DMS 273 treated with DMSO at 0.1 percent for 48 hours (cell line): ENCODE results near the gene GPN2.
"Not testable (repeated sequence)": the region's sequence is repeated elsewhere in the genome, so short reads cannot be mapped to it uniquely, and the experiment has no call there.

ENCODE experiments used
- DNase-seq: peaks from one replicate; lab custom pipeline; 2025; lab: John Stamatoyannopoulos, UW

GPN2 gene

DNA sequence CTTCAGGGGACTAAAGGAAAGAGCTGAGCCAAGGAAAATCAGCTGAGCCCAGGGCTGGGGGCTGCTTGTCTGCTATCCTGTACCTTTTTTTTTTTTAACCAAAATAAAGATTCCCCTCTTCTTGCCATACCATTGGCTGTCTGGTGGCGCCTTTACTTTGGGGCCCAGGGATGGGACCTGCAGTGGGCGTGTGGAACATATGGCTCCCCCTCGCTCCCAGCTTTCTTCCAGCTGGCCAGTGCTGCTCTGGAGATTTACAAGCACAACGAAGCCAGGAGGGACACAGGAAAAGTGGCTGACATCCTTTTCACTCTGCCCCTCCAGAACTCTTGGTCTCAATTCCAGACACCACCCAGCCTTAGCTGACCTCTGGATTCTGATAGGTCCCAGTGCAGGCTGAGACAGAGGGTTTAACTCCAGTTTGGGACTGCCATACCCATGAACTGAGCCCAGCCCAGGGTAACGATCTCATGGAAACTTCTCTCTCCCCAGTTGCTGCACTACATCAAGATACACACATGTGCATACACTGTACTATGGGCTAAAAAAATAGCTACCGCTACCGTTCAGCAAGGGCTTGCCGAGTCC, 32.5 kb downstream of the GPN2 start:
- peak; percentile 45 for DNase-seq

DNA sequence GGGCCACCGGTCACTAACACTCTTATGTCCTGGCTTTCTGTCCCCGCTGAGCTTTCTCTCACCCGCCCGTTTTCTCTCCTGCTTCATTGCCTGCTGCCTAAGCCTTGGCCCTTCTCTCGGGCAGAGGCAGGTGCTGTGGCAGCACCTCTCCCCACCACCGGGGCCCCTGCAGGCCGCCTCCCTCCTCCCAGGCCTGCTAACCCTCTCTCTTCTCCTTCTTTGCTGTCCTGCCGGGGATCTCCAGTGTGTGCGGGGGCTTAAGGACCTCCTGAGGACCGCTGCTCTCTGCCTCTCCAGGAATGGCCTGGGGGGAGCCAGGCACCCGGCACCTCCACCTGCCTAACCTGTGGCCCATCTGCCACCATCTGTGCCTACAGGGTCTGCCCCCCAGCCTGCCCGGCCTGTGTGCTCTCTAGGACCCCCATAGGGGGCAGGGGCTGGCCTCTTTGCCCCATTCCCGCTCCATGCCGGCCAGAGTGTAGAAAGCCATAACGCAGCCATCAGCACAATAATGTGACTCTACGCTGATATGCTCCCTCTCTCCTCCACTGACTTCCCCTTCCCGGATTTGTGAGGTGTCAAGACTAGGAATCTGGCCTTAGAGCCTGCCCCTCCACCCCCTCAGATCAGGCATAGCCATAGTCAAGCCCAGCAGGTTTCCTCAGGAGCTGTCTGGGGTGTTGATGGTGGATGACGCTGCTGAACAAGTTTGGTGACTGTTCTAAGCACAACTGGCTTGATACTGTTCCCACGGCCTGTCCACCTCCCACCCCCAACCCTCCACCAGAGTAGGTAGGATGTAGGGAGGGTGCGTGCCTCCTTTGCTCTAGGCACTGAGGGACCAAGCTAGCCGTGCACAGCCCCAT, 33.2 kb downstream of the GPN2 start:
- no peak for DNase-seq

DNA sequence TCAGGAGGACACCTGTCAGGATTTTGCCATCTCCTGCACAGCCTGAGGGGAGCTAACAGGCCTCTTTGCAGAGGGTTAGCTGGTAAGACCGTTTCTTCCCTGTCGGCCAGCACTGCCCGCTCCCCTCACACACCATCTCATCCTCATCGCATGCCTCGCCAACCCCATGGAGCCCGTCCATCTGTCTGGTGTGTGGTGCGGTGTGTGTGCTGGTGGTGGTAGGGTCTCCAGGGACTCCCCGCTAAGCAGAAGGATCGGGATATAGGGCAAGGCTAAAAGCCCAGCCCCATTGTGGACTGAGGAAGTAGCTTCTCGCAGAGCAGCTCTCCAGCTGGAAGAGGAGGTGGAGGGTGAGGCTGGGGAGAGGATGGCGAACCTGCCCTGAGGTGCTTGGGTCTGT, 33.9 kb downstream of the GPN2 start:
- DNase-seq, result no peak

DNA sequence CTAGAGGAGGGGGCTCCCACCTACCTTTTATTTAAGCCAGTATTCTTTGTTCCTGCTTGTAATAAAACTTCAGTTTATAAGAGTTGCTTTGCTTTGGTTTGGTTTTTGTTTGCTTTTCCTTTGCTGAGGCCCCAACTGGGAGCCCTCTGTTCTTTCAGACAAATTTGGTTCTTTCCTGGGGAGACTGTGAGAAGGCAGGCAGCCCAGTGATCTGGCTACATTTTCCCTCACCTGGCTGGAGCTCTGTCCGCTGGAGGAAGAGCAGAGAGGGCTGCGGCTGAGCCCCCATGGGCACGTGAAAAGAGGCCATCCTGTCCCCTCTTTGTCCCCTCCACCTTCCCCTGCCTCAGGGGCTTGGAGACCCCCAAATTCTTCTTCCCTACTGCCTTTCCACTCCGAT, 34.4 kb downstream of the GPN2 start:
- no peak for DNase-seq

DNA sequence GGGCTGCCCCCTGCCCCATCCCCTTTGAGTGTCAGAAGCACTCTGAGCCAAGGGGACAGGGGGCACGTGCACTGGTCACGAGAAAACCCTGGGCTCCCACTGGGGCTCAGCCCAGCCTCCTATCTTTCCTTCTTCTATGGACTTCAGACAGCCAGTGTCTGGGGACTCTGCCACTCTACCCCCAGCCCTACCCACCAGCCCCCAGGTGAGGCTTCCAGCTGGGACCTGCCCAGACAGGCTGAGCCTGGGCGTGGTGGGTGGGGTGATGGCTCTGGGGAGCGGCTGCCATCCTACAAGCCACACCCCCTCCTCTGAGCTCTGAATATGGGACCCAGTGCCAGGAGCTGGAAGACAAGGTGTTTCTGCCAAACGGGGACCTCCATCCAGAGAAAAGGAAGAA, 35.2 kb downstream of the GPN2 start:
- no peak for DNase-seq

DNA sequence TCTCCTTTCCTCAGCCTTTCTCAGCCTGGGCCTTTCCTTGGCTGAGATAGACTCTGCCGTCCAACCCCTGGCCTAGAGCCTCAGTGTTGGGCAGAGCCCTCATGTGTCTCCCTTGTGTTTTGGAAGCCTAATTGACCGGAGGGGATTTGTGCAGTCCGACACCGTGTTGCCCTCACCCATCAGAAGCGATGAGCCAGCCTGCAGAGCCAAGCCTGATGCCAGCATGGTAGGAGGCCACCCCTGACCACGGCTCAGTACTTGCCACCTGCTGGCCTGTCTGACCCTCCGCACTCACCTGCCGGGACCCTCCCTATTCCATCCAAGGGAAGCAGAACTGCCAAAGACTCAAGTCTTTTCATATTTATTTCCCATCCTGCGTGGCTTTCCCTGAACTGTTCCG, 36.5 kb downstream of the GPN2 start:
- no peak for DNase-seq

DNA sequence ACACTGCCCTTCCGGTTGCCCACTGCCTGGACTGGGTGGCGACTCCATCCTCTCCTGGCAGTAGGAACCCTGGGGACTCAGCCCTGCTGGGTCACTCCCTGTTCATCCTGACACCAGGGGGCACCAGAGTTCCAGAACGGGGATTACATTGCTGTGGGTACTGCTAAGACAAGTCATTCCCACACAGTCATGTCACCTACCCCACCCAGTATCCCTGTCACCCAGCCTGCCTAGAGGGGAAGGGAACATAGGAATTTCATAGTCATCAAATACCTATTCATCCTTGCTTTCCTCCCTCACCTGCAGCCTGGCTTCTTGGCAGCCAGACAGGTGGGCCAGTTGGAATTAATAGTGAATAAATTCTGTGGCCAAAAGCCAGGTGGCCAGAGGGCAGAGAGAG, 36.9 kb downstream of the GPN2 start:
- DNase-seq, result peak; percentile 28

DNA sequence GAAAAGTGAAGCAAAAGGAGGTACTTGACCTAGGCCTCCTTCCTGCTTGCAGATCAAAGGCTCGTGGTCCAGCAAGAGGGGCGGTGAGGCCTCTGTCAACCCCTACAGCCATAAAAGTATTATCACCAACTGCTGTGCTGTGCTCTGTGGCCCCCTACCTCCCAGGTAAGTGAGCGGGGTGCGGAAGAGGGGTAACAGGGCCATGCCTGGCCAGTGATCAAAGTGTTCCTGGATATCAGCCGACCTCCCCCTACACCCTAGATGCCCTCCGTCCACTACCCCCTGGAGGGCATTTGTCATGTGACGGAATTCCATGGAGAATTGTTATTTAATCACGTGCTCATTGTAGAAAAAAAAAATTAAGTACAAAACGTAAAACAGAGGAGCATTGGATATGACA, 37.4 kb downstream of the GPN2 start:
- DNase-seq, result no peak

DNA sequence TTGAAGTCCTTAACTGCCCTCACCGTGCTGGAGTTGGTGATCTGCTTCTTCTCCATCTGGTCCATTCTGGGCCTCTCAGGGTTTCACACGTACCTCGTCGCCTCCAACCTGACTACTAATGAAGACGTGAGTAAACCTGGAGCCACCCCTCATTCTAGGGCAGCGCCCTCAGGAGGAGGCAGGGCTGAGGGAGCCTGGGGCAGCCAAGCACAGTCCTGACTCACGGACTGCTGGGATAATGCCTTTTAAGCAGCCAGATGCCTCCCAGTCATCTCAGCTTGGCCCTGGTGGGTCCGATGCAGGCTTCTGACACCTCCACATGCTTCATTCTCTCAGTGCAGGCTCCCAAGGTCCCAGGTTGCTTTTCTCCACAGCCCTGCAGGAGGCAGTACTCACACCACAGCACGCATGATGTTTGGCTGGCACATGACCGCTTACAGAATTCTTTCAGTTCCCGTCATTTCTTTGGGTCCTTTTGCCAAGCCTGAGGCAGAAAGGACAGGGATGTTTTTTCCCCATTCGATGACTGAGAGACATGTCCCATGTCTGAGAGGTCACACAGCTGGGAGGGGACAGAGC, 38.9 kb downstream of the GPN2 start:
- DNase-seq, result no peak

DNA sequence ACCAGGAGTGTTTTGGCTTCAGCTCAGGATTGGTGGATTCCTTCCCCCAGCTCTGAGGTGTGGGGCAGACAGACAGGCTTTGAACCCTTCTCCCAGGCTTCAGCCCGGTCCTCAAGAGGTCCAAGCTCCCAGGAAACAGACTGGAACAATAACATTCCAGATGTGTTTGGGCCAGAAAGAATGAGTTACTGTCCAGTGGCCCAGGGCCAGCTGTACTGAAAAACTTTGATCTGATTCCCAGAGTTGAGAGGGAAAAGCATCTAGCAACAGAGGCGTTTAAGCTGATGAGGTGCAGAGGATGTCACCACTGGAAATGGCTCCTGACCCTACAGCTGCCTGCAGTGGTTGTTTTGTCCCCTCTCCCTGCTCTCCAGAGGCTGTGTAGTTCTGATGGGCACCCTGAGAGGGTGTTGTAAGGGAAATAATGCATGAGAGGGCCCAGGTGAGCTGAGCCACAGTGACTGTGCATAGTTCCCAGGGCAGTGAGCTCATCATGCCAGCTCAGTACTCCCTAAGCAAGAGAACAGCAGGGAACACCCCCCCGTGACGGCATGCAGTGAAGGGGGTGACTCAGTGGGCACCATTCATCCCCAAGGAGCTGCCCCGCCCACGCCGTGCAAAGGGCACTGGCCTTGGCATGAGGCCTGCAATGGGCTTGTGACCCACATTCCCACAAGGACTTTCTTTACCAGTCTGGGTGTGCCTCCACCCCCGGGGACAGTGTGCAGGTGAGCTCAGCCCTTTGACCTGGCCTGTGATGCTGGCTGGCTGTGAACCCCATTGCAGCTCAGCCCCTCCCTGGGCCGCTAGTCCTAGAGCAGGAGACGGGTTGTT, 40.9 kb downstream of the GPN2 start:
- DNase-seq, result no peak

DNA sequence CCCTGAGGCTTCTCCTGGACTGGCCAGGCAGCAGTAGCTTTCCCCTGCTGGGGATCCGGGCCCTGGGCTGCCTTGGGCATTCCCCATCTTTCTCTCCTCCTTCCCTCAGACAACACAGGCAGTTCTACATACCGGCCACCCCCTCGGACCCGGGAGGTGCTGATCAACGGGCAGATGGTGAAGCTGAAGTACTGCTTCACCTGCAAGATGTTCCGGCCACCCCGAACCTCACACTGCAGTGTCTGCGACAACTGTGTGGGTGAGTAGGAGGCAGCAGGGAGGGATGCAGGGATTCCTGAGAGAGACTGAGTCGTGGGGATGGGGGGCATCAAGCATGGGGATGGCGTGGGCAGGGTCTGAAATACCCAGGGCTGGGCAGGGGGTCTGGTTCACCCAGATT, 41.6 kb downstream of the GPN2 start:
- DNase-seq, result no peak

DNA sequence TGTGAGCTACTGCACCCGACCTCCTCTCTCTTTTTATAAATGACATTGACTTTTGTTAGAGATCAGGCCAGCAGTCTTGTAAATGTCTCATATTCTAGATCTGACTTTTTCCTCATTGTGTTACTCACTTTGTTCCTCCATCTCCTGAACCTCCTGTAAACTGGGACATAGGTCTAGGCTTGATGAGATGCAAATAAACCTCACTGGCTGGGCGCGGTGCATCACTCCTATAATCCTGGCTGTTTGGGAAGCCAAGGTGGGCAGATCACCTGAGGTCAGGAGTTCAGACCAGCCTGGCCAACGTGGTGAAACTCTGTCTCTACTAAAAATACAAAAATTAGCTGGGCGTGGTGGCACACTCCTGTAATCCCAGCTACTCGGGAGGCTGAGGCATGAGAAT, 42.3 kb downstream of the GPN2 start:
- DNase-seq, result not testable (repeated sequence)

DNA sequence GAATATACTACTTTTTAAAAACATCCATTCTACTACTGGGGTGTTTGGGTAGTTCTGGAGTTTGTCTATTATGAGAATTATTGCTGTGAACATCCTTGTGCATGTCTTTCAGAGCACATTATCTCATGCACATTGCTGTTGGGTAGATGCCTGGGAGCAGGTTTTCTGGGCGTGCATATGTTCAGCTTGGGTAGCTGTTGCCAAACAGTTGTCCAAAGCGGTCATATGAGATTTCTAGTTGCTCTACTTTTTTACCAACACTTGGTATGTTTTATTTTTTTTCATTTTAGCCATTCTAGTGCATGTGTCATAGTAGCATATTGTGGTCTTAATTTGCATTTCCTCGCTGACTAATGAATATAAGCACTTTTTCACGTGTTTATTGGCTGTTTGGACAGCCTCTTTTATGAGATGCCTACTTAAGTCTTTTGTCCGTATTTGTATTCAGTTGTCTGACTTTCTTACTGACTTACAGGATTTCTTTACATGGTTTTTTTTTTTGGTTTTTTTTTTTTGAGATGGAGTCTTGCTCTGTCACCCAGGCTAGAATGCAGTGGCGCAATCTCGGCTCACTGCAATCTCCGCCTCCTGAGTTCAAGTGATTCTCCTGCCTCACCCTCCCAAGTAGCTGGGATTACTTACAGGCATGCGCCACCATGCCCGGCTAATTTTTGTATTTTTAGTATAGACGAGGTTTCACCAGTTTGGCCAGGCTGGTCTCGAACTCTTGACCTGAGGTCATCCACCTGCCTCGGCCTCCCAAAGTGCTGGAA, 45.5 kb downstream of the GPN2 start:
- DNase-seq, result no peak

DNA sequence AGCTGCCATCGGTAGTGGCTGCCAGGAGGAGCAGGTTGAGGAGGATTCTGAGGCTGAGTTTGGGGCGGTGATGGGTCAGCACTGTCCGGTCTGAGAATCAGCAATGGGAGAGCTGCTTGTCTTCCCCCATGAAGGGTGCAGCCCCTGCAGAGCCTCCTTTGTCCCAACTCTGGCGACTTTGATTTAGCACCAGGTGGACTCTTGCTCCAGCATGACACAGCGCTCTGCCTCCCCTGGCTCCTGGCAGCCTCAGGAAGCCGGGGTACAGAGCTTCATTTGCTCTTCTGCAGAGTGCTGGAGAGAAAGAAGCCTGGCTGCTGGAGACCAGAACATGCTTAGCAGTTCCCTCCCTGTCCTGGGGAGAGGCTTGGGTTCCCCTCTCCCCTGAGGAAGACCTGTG, 50.3 kb downstream of the GPN2 start:
- no peak for DNase-seq

DNA sequence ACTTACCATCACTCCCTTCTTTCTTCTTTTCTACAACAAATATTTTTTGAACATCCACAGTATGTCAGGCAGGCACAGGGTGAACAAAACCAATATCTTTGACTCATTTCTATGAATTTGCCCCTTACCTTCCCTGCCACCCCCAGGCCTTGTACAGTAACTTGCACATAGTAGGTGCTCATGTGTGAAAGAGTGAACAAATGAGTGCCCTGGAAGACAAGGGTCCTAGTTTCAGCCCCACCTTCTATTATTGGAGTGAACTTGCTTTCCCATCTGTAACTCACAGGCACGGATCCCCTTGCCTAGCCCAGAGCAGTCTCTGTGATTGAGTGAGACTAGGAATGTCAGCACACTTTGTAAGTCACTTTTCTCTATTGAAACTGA, 50.8 kb downstream of the GPN2 start:
- no peak for DNase-seq

DNA sequence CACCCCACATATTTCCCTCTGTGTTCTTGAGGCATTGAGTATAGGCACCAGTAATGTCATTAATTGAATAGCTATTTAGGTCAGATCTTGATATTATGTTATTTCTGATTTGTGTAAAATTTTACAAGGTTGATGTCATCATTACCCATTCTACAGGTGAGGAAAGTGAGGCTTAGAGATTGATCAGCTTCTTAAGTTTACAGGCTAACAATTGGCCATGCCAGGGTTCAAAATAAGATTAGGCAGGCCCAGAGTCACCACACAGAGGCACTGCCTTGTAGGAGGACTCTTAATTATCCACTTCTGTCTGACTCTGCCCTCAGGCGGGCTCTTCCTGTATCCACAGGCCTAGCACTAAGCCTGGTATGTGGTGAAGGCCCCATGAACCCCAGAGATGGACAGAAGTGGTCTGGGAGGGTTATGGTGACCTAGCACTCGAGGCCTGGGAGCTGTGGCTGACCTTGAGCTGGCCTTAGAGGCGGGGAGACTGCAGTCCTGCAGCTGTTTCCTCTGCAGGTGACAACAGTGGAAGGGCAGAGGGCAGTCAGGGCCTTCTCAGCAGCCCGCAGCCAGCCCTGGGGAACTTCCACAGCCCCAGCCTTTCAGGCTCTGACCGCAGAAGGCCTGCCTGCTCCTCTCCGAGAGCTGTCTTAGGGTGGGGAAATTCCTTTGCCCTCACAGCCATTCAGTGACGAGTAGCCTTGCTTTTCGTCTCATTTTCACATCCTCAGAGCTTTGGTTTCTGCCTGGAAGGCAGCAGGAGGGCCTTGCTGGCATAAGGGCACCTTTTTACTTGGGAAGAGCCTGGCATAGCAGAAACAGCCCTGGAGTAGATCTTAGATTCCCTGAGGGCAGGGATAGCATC, 51.4 kb downstream of the GPN2 start:
- no peak for DNase-seq

DNA sequence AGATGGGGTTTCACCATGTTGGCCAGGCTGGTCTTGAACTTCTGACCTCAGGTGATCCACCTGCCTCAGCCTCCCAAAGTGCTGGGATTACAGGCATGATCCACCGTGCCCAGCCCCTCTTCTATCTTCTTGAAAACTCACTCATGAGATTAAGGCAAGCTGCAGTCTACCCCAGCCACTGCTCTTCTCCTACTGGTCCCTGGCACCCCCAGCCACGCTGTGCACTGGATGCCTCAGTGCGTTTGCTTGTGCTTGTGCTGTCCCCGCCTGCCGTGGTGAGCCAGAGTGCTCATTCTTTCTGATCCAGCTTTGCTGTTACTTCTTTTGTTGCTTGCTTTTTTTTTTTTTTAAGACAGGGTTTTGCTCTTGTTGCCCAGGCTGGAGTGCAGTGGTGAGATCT, 52.4 kb downstream of the GPN2 start:
- DNase-seq, result not testable (repeated sequence)

DNA sequence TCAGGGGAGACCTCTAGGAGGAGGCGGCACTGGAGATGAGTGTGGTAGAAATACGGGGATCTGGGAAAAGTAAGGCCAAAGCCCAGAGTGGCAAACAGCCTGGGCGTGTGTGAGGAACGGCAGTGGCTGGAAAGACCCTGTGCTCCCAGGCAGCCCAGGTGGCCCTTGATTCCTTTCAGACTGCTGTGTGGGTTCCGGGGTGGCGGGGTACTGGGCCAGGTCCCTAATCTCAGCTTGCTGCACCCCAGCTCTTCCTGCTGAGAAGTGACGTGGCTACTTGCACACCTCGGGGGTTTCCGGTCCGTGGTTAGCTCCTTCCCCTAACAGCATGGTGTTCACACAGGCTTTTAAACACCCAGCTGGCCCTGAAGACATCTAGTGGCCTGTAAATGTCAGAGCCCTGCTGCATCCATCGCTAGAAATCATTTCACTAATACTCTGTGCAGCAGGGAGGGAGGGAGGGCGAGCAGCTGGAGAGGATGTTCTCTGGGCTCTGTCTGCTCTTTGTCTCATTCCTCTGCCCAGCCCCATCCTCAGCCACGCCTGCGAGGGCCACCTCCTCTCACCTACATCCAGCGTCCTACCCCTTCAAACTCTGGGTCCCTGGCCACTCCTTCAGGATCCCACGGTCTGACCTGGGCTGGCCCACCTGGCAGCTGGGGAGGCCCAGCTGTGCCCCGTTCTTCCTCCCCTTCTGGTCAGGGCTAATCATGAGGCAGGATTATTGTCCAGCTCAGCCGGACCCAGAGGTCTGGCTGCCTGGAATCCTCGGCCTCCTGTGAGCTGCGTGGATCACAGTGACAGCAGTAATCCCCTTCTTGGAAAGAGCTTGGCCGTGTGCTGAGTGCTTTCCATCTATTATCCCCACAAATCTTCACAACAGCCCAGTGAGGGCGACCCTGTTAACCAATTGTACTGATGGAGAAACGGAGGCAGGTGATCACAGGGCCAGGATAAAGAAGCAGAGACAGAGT, 56.4 kb downstream of the GPN2 start:
- DNase-seq, result no peak

DNA sequence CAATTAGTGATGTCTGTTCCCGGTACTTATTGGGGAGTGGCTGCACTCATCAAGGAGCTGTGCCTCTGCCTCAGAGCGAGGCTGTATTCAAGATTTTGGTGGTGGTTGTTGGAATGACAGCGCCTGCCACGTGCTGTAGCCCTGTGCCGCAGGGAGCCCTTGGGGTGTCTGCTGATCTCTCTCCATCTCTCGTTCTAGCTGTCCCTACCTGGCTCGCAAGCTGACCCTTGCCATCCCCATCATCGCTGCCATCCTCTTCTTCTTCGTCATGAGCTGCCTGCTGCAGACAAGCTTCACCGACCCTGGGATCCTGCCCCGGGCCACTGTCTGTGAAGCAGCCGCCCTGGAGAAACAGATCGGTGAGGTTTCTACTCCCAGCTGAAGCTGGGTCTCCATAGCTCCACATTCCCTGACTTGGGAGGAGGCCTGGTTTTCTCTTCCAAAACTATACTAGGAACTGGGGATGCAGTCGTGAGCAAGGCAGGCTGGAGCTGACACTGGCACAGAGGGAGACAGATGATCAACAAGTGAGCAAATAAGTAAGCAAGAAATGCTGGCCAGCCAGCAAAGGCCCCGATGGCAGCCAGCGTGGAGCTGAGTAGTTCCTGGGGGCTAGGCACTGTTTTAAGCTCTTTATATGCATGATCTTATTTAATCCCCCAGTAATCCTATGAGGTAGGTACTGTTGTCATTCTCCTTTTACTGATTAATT, 57.7 kb downstream of the GPN2 start:
- no peak for DNase-seq
